RPMI8226 (cell line): ENCODE results near the gene TTYH3.

Experiments
- DNase-seq: peaks from one replicate; pipeline ENCODE4 v3.0.0-alpha.2; 2015

Gene TTYH3

GRCh38 chr7:2710901-2711551 lies 79.2 kb downstream of the TTYH3 start:
- peak; percentile 71 for DNase-seq

GRCh38 chr7:2711895-2712675 lies 80.3 kb downstream of the TTYH3 start:
- no peak for DNase-seq

GRCh38 chr7:2713370-2713769 lies 81.6 kb downstream of the TTYH3 start:
- no peak for DNase-seq

- DNase-seq = no peak
Observed at GRCh38 chr7:2713978-2714377, 82.2 kb downstream of the TTYH3 start.
